GM10847 (cell line): Measurements from ENCODE around the gene SIK2.

Experiments used
- POLR2A ChIP-seq: IDR thresholded peaks from 2 replicates; pipeline ENCODE4 v1.6.1; 2011; ENCODE audit not compliant: insufficient read length; ENCODE audit errors: extremely low read depth

The SIK2 gene

GRCh38 chr11:111779118-111779517 lies 176.9 kb downstream of the SIK2 start:
- no peak for TF ChIP-seq POLR2A
